Neural cell (in vitro differentiated cells): ENCODE measurements around the gene TRIM14.

Source experiments
- CTCF ChIP-seq: fragments of 450-650 bp; IDR thresholded peaks from 2 replicates; pipeline ENCODE4 v1.5.1; 2014; ENCODE audit warnings: antibody characterized with exemption, mild to moderate bottlenecking, moderate library complexity; ENCODE audit not compliant: poor library complexity, severe bottlenecking
- EZH2 ChIP-seq: fragments of 200-600, 300-800 bp; shearing (Covaris generic), sonication (generic); IDR thresholded peaks from 2 replicates; pipeline ENCODE4 v1.6.1; 2014; ENCODE audit warnings: antibody characterized with exemption, low read length, borderline replicate concordance, mild to moderate bottlenecking; ENCODE audit not compliant: insufficient read depth, poor library complexity, severe bottlenecking
- MXI1 ChIP-seq: fragments of 450-650 bp; conservative IDR thresholded peaks from 2 replicates; pipeline ENCODE4 v1.6.1; 2014; ENCODE audit warnings: antibody characterized with exemption, mild to moderate bottlenecking; ENCODE audit not compliant: poor library complexity, severe bottlenecking
- POLR2AphosphoS5 ChIP-seq: IDR thresholded peaks from 2 replicates; pipeline ENCODE4 v1.6.1; 2012
- RAD21 ChIP-seq: fragments of 450-650 bp; conservative IDR thresholded peaks from 2 replicates; pipeline ENCODE4 v1.6.1; 2014; ENCODE audit warnings: antibody characterized with exemption, mild to moderate bottlenecking, moderate library complexity
- SMC3 ChIP-seq: fragments of 450-650 bp; conservative IDR thresholded peaks from 2 replicates; pipeline ENCODE4 v1.6.1; 2014; ENCODE audit warnings: antibody characterized with exemption, mild to moderate bottlenecking, moderate library complexity; ENCODE audit not compliant: poor library complexity
- TAF1 ChIP-seq: IDR thresholded peaks from 2 replicates; pipeline ENCODE4 v1.6.1; 2012; ENCODE audit warnings: low read depth

GRCh38 chr9:98066235-98066634, 52.8 kb downstream of the TRIM14 start:
- TF ChIP-seq CTCF: no peak
- TF ChIP-seq EZH2: no peak
- no peak for TF ChIP-seq TAF1
- no peak for TF ChIP-seq MXI1
- no peak for TF ChIP-seq RAD21
- TF ChIP-seq POLR2AphosphoS5: no peak
- no peak for TF ChIP-seq SMC3
